AG09319 (cell line): ENCODE results near the gene RNFT2.

Experiments used
- DNase-seq: peaks from one replicate; pipeline ENCODE4 v3.0.0-alpha.2; 2010; ENCODE audit warnings: low read depth; ENCODE audit errors: extremely low read depth
- CTCF ChIP-seq: IDR thresholded peaks from 2 replicates; pipeline ENCODE4 v1.5.1; 2011; ENCODE audit warnings: low read depth, mild to moderate bottlenecking, inconsistent platforms, low read length, moderate library complexity

RNFT2 gene

GRCh38 chr12:116898669-116899068 is 160.6 kb downstream of the RNFT2 start:
- TF ChIP-seq CTCF: no peak
- no peak for DNase-seq

- no peak for DNase-seq
- TF ChIP-seq CTCF: no peak
Observed at GRCh38 chr12:116901612-116902011, 163.5 kb downstream of the RNFT2 start.
